Astrocyte of the hippocampus (primary cell): ENCODE data around the gene ELMO1.

Source experiments
- DNase-seq: peaks from one replicate; pipeline ENCODE4 v3.0.0; 2011; ENCODE audit warnings: low read depth, low spot score

ELMO1 gene

GRCh38 chr7:36956814-36957213, 491.9 kb downstream of the ELMO1 start:
- DNase-seq = no peak

- DNase-seq = no peak
Measured at GRCh38 chr7:36955456-36956129, 493.1 kb downstream of the ELMO1 start.

- DNase-seq = no peak
Measured at GRCh38 chr7:36951257-36951697, 497.4 kb downstream of the ELMO1 start.

- DNase-seq = no peak
Measured at GRCh38 chr7:36949711-36950600, 498.7 kb downstream of the ELMO1 start.

DNA sequence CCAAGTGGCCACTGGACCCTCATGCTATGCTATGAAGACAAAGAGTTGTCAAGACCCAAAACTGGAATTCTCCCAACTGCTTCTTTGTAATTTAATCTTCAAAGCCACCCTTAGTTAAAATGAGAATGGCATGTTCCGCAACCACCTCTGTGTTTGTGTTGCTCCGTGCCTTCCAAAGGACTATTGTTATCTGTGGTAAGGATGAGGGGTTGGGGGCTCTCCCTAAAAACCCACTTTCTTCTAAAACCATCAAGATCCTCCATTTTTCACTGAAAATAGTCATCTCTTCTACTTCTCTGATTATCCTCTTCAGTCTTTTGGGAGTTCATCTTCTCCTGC, 502.3 kb downstream of the ELMO1 start:
- no peak for DNase-seq

GRCh38 chr7:36945612-36946400, 502.9 kb downstream of the ELMO1 start:
- no peak for DNase-seq

DNA sequence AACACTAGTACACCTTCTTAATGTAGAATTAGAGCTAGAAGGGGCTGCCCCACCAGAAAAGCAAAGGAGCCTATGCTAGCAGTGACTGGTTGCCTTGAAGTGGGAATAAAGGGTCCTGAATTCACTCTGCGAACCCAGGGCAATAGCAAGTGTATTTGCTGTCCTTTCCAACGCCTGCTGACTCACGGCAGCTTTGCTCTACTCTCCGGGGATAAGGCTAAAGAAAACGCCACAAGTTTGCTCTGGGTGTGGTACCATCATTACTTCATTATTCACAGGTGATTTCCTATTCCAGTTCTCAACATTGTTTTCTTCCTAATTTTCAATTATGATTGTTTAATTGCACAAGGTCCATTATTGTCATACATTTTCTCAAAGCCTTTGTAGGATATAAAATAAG, 503.8 kb downstream of the ELMO1 start:
- no peak for DNase-seq

DNA sequence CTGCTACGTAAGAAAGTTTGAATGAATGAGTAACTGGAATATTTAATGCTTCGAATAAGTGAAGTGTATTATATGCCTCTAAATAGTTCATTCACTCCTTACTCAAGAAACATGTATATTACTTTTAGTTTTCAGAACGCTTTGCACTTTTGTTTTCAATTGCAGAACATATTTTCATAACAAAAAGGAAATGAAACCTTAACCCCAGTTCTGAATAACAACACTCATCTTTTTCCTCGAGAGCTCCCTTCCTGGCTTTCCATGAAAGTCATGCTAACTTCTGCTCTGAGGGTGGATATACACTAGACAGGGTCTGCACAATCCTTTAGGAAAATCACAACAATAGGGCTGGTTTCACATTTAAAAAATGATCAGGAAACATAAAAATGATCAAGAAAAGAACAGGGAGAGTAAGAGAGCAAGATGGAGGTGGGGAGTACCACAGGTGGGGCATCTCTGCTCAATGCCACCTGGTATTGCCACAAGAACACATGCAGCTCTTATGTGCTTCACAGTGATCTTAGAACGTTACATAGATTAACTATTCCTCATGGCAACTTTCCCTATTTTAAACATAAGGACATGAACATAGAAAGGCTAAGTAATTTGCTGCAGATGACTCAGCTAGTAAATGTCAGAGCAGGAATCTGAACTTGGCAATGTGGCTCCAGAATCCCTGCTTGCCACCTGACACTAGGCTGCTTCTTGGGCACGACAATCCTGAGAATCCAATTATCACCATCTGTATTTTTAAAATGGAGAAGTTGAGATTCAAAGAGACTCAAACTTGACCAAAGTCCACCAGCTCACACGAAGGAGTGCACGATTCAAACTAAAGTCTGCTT, 504.9 kb downstream of the ELMO1 start:
- peak; percentile 13 for DNase-seq

DNA sequence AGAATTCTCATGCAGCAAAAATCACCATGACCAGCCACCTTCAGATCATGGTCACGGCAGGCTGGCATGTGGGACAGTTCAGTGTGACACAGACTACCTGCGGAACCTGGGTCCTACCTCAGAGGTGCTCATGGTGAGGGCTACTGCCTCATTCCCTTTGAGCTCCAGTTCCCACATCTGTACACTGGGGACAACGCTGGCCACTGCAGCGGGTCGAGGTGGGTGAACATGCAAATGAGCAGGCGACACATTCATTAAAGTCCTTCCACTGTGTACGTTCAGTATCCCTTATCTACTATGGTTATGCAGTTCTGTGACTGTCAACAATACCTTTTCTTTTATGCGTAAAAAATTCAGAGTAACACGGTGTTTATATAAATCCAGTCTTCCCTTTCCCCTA, 505.7 kb downstream of the ELMO1 start:
- DNase-seq = no peak

DNA sequence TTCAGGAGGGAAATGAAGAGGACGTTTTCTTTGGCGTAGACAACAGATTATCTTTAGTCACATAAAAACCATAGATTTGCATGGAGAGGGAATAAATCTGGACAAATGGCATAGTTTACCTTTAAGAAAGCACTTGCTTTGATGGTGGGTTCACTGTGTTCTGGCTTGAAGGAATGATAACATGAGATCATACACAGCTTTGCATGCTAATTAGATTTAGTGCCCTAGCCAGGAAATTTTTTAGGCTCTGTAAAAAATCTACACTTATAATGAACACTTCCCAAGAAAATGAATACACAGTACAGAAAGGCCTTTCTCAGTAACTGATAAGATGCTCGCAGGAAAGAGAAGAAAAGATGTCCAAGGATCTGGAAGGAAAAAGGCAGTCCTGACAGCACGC, 506.1 kb downstream of the ELMO1 start:
- peak; percentile 39 for DNase-seq

GRCh38 chr7:36942025-36942424, 506.6 kb downstream of the ELMO1 start:
- no peak for DNase-seq

- no peak for DNase-seq
Measured at GRCh38 chr7:36941359-36941758, 507.3 kb downstream of the ELMO1 start.

DNA sequence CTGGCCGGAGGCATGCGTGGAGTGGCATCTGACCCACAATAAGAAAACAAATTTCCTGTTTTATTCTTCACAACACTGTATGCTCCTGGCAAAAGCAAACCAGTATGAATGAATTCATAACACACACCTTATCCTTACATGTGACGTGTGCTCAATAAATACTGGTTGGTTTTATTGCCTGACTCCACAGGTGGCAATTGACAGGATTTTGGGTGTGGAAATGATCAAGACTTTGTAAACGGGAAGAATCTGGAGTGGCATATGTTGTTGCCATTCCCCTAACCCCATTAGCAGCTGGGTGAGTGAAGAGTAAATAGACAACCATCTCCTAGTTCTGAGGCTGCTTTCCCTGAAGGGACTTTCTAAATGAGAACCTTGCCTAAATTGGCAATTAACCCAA, 508.8 kb downstream of the ELMO1 start:
- no peak for DNase-seq

DNA sequence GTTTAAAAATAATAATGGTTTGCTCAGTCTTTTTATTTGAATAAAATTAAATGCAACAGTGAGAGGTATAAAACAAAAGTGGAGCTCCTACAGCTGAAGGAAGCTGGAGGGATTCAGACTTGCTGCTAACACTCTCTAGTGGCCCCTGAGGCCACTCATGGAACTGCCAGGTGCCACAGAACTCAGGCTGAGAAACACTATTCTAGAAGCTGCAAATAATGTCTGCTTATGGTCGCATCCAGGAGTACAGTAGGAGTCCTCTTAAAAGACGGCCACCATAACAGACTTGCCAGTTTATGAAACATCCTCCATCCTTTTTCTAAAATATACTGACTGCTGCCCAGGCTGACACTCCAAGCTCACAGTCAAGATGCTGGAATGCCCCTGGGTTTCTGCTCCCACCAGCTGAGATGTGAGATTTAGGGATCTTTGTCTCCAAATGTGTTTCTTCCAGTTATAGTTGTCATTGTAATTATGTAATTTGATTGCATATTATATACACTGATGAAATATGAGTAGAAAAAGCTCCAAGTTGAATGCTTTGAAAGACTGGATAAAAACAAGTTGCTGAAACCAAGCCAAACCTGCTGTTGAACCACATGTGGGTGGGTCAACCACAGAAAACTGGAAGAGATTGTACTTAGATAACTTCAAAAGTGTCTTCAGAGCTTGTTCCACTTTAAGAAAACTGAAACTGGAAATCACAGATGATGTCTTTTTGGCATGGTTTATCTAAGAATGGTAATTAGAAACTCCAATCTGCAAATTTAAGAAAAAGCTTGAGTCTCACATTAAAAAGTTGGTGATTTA, 510.7 kb downstream of the ELMO1 start:
- DNase-seq = no peak

DNA sequence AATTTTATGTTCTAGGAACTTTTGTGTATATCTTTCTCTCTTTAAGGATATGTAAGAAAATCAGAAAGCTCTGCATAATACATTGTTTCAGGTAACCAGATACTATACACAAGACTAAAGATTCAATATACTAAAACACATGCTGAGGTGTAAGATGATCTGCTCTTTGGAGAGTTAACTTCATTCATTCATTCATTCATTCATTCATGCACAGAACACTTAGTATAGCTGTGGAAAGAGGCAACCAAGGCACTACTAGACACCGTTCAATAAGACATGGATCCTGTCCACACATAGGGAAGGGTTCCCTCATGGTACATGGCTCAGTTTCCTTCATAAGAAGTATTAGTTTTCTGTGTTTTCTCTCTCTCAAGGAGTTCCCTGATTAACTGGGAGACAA, 516.8 kb downstream of the ELMO1 start:
- DNase-seq = no peak

DNA sequence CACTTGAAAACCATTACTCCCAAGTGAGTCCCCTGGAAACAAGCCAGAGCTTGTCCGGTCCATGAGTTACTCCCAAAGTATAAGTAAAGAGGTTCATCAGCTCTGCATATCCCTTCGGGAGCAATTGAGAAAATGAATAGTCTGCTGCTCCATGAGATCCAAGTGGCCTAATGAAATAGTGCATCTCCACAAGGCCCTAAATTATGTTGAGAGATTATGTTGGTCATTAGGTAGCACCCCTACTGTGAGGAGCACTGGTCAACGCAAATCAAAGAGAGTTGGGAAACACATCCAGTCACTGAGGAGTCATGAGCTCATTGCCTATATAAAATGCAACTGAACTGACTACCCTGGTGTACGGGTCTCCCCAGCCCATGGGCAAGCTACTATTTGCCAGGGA, 518.9 kb downstream of the ELMO1 start:
- no peak for DNase-seq

DNA sequence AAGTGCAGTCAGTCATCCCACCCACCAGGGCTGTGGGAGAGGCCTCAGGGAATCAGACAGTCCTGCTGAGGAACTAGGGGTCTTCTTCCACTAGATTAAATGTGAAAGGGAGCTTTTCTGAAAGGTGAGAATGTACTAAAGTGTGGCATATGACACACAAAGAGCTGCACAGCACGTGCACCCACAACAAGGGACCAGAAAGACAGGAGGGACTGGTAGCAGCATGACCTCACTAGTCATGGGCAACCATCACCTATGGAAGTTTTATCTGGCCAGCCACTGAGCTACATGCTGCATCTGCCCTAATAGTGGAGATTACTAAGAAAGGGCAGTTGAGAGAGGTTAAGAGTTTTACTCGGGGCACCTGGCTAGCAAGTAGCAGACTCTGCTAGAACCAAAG, 519.9 kb downstream of the ELMO1 start:
- no peak for DNase-seq

- no peak for DNase-seq
Measured at GRCh38 chr7:36928311-36928710, 520.4 kb downstream of the ELMO1 start.

DNA sequence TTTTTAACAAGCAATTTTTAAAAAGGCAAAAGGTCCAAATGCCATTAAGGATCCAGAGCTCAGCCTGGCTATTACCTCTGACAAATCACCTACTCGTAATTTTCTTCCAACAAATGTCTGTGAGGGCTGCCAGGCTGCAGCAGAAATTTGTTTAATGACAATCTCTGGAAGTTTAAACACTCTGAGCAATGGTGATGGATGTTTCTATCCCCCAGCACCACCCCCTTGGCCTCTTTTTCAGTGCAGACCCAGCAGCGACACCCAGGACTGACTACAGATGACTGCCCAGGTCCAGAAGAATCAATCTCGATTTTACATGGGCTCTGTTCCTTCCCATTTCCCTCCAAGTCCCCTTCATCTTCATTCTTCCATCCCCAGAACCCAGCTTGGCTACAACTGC, 523.0 kb downstream of the ELMO1 start:
- DNase-seq = no peak

GRCh38 chr7:36925207-36925606, 523.5 kb downstream of the ELMO1 start:
- DNase-seq = no peak
